Measurements from ENCODE around the gene GPHA2.
A peak's percentile ranks its signal among the peaks of the same experiment; 100 is the strongest.

Gene GPHA2

GRCh38 chr11:64930340-64930739 lies 5.4 kb downstream of the GPHA2 start:
- no peak overlapping the region for H3K4me3 ChIP-seq (replicated peaks; ENCODE audit: low read depth, low read length)
- DNase-seq (ENCODE audit: extremely low read depth, low read depth) = no peak
- TF ChIP-seq CTCF (IDR thresholded peaks at IDR 0.05; ENCODE audit: low read depth, low read length, missing control alignments) = no peak

GRCh38 chr11:64929625-64930024 lies 6.1 kb downstream of the GPHA2 start:
- no peak overlapping the region for H3K4me3 ChIP-seq (replicated peaks; ENCODE audit: low read depth, low read length)
- no peak for TF ChIP-seq CTCF (IDR thresholded peaks at IDR 0.05; ENCODE audit: low read depth, low read length, missing control alignments)
- DNase-seq (ENCODE audit: extremely low read depth, low read depth) = no peak

GRCh38 chr11:64928957-64929356 lies 6.7 kb downstream of the GPHA2 start:
- DNase-seq (ENCODE audit: extremely low read depth, low read depth) = no peak
- no peak for TF ChIP-seq CTCF (IDR thresholded peaks at IDR 0.05; ENCODE audit: low read depth, low read length, missing control alignments)
- H3K4me3 ChIP-seq (replicated peaks; ENCODE audit: low read depth, low read length) = no peak overlapping the region

- TF ChIP-seq CTCF (IDR thresholded peaks at IDR 0.05; ENCODE audit: low read depth, low read length, missing control alignments) = no peak
- DNase-seq (ENCODE audit: extremely low read depth, low read depth) = no peak
- H3K4me3 ChIP-seq (replicated peaks; ENCODE audit: low read depth, low read length) = no peak overlapping the region
These were observed 9.0 kb downstream of the GPHA2 start for GRCh38 chr11:64926689-64927088.

GRCh38 chr11:64925536-64926436 lies 9.9 kb downstream of the GPHA2 start:
- no peak for DNase-seq (ENCODE audit: extremely low read depth, low read depth)
- peak overlapping the region; percentile 75 for H3K4me3 ChIP-seq (replicated peaks; ENCODE audit: low read depth, low read length)
- TF ChIP-seq CTCF (IDR thresholded peaks at IDR 0.05; ENCODE audit: low read depth, low read length, missing control alignments) = no peak

- no peak for TF ChIP-seq CTCF (IDR thresholded peaks at IDR 0.05; ENCODE audit: low read depth, low read length, missing control alignments)
- DNase-seq (ENCODE audit: extremely low read depth, low read depth) = no peak
- peak overlapping the region; percentile 75 for H3K4me3 ChIP-seq (replicated peaks; ENCODE audit: low read depth, low read length)
These were observed 10.8 kb downstream of the GPHA2 start for GRCh38 chr11:64924910-64925284.

Measured in HFF-Myc (cell line).